Ishikawa (cell line): ENCODE data around the gene TMEM87B.

Experiments used
- CEBPB ChIP-seq: IDR thresholded peaks from 2 replicates; pipeline ENCODE4 v1.6.1; 2012
- CREB1 ChIP-seq: IDR thresholded peaks from 2 replicates; pipeline ENCODE4 v1.6.1; 2012; ENCODE audit warnings: low read depth
- EGR1 ChIP-seq: IDR thresholded peaks from 2 replicates; pipeline ENCODE4 v1.6.1; 2012
- EP300 ChIP-seq: IDR thresholded peaks from 2 replicates; pipeline ENCODE4 v1.6.1; 2012; ENCODE audit warnings: borderline replicate concordance
- RAD21 ChIP-seq: IDR thresholded peaks from 2 replicates; pipeline ENCODE4 v1.6.1; 2012; ENCODE audit warnings: low read depth
- REST ChIP-seq: IDR thresholded peaks from 2 replicates; pipeline ENCODE4 v1.6.1; 2012; ENCODE audit warnings: low read depth, mild to moderate bottlenecking
- TAF1 ChIP-seq: IDR thresholded peaks from 2 replicates; pipeline ENCODE4 v1.6.1; 2012; ENCODE audit warnings: low read depth, mild to moderate bottlenecking
- TEAD4 ChIP-seq: IDR thresholded peaks from 2 replicates; pipeline ENCODE4 v1.6.1; 2012
- USF1 ChIP-seq: IDR thresholded peaks from 2 replicates; pipeline ENCODE4 v1.6.1; 2012

GRCh38 chr2:112156152-112156986, 101.3 kb downstream of the TMEM87B start:
- no peak for TF ChIP-seq TAF1
- no peak for TF ChIP-seq RAD21
- TF ChIP-seq CEBPB: no peak
- no peak for TF ChIP-seq CREB1
- TF ChIP-seq EP300: no peak
- TF ChIP-seq REST: no peak
- no peak for TF ChIP-seq TEAD4
- TF ChIP-seq USF1: no peak
- TF ChIP-seq EGR1: no peak
